ENCODE results near the gene BBS2. TPM values are rescaled to one million over a fixed set of nuclear protein-coding genes. Genes with fewer than 3 reads are reported as not detected.

Gene BBS2
- total and polyA plus RNA-seq, 2 of the 13 experiments (the other 11 are each of a cell fraction or from before 2014, with no cell fraction given): 59.7 to 68.3 TPM

- TF ChIP-seq UBTF (CRISPR knock-in tag; IDR thresholded peaks at IDR 0.05): peak; percentile 55
- no peak for TF ChIP-seq FOXA1 (IDR thresholded peaks at IDR 0.05)
- TF ChIP-seq FOXA1 (CRISPR knock-in tag; IDR thresholded peaks at IDR 0.05): no peak; the same call in 1 of the 2 replicates
- no peak for TF ChIP-seq ZKSCAN1 (IDR thresholded peaks at IDR 0.05; ENCODE audit: low read length)
- no peak for TF ChIP-seq MAFG (CRISPR knock-in tag; IDR thresholded peaks at IDR 0.05)
- TF ChIP-seq MTF1 (CRISPR knock-in tag; IDR thresholded peaks at IDR 0.05): no peak
- TF ChIP-seq GLMP (CRISPR knock-in tag; IDR thresholded peaks at IDR 0.05; ENCODE audit: borderline replicate concordance): no peak
- TF ChIP-seq AHR (CRISPR knock-in tag; IDR thresholded peaks at IDR 0.05): no peak
- 0 out of 2 replicates have a peak, but pooled peaks have one; percentile 58 for TF ChIP-seq ZNF569 (CRISPR knock-in tag; IDR thresholded peaks at IDR 0.05; ENCODE audit: borderline replicate concordance)
- 0 out of 2 replicates have a peak, but pooled peaks have one; percentile 48 for TF ChIP-seq IRX3 (CRISPR knock-in tag; IDR thresholded peaks at IDR 0.05; ENCODE audit: borderline replicate concordance, low read depth)
- TF ChIP-seq EEA1 (CRISPR knock-in tag; IDR thresholded peaks at IDR 0.05; ENCODE audit: borderline replicate concordance): no peak
- TF ChIP-seq ETV6 (CRISPR knock-in tag; conservative IDR thresholded peaks at IDR 0.05): no peak
- no peak for TF ChIP-seq RBM39 (IDR thresholded peaks at IDR 0.05; ENCODE audit: low read depth, low read length, poor library complexity, severe bottlenecking)
- TF ChIP-seq ZNF121 (CRISPR knock-in tag; IDR thresholded peaks at IDR 0.05): no peak
- no peak for TF ChIP-seq MZF1 (CRISPR knock-in tag; IDR thresholded peaks at IDR 0.05; ENCODE audit: borderline replicate concordance)
- no peak; the same call in 1 of the 2 replicates for TF ChIP-seq POGZ (CRISPR knock-in tag; IDR thresholded peaks at IDR 0.05)
- no peak for TF ChIP-seq ZNF274 (CRISPR knock-in tag; IDR thresholded peaks at IDR 0.05)
- no peak for TF ChIP-seq ZNF333 (CRISPR knock-in tag; IDR thresholded peaks at IDR 0.05; ENCODE audit: borderline replicate concordance)
- no peak for TF ChIP-seq RBM22 (optimal IDR thresholded peaks at IDR 0.05; ENCODE audit: low read length)
- TF ChIP-seq AKAP8 (CRISPR knock-in tag; IDR thresholded peaks at IDR 0.05): no peak; the same call in 1 of the 2 replicates
- no peak for TF ChIP-seq MAZ (IDR thresholded peaks at IDR 0.05; ENCODE audit: borderline replicate concordance, low read depth, low read length)
- 0 out of 2 replicates have a peak, but pooled peaks have one; percentile 38 for TF ChIP-seq MAZ (CRISPR knock-in tag; IDR thresholded peaks at IDR 0.05; ENCODE audit: low read depth)
- no peak; the same call in 1 of the 2 replicates for TF ChIP-seq TFDP1 (CRISPR knock-in tag; IDR thresholded peaks at IDR 0.05; ENCODE audit: borderline replicate concordance)
- TF ChIP-seq ZNF430 (CRISPR knock-in tag; IDR thresholded peaks at IDR 0.05): peak; percentile 68; the same call in 1 of the 2 replicates
- no peak; the same call in 1 of the 2 replicates for TF ChIP-seq EHMT2 (IDR thresholded peaks at IDR 0.05; ENCODE audit: borderline replicate concordance, low read depth, low read length)
- no peak for TF ChIP-seq ZNF441 (CRISPR knock-in tag; IDR thresholded peaks at IDR 0.05; ENCODE audit: borderline replicate concordance)
Observed at GRCh38 chr16:56551796-56552738, 32.2 kb upstream of the BBS2 start (continued).

All from HepG2 (cell line).